Natural killer cell treated with Interleukin-12 subunit alpha and Interleukin-12 subunit beta and Interleukin-15 and Interleukin-18, amount 100 ng/mL, for 72 hours (primary cell): ENCODE results near the gene RSRC2. TPM values are rescaled to one million over a fixed set of nuclear protein-coding genes. Genes with fewer than 3 reads are reported as not detected.
"Not testable (repeated sequence)": the region's sequence is repeated elsewhere in the genome, so short reads cannot be mapped to it uniquely, and the experiment has no call there.

Experiments used
- ATAC-seq, 2 donors: fragments of 150-1000 bp; cut with Tn5 transposase in 1 of 2; sonication (Bioruptor Pico), chemical (Tn5 transposase) in 1 of 2; 2 replicates each; pipeline ENCODE4 v1.10.0; 2021
- DNase-seq: peaks from one replicate; pipeline ENCODE4 v3.0.0; 2022; ENCODE audit warnings: low spot score
- H3K27ac Mint-ChIP-seq, 2 donors: 1 replicate in 1 of 2; 2 replicates in 1 of 2; pipeline ENCODE4 v1.8.0; 2022; ENCODE audit warnings: mixed read lengths in 2 of 2, mild to moderate bottlenecking in 1 of 2, moderate library complexity in 1 of 2
- H3K27me3 Mint-ChIP-seq, 2 donors: 1 replicate in 1 of 2; 2 replicates in 1 of 2; pipeline ENCODE4 v1.8.0; 2022; ENCODE audit warnings: mixed read lengths in 2 of 2
- H3K36me3 Mint-ChIP-seq: one replicate; pipeline ENCODE4 v1.8.0; 2022; ENCODE audit warnings: mixed read lengths
- H3K4me1 Mint-ChIP-seq, 2 donors: 1 replicate in 1 of 2; 2 replicates in 1 of 2; pipeline ENCODE4 v1.8.0; 2022; ENCODE audit warnings: low read depth in 2 of 2, mixed read lengths in 2 of 2, mild to moderate bottlenecking in 1 of 2
- H3K4me3 Mint-ChIP-seq: one replicate; pipeline ENCODE4 v1.8.0; 2022; ENCODE audit warnings: mixed read lengths
- H3K9me3 Mint-ChIP-seq: 2 replicates; pipeline ENCODE4 v1.8.0; 2022; ENCODE audit warnings: mixed read lengths
- total RNA-seq, 2 donors: library from RNA; stranded (reverse); gene quantifications; one replicate each; pipeline ENCODE4 v1.2.3, GENCODE V29; 2022

RSRC2 gene
- total RNA-seq, 2 donors from 2014 or later: 93.7 to 111 TPM

GRCh38 chr12:122528992-122529391 lies 2.3 kb upstream of the RSRC2 start:
- Mint-ChIP-seq H3K27ac (no peak overlapping the region), H3K4me3 (no peak overlapping the region), H3K9me3 (no peaks in the 10 kb centered on the region), H3K36me3 (peaks cover 12% of the 10 kb centered on the region), H3K4me1 (peaks cover 7% of the 10 kb centered on the region in 2 donors), H3K27me3 (no peaks in the 10 kb centered on the region)
- DNase-seq (no peak), ATAC-seq (no peak)

GRCh38 chr12:122528582-122528981 lies 1.8 kb upstream of the RSRC2 start:
- H3K4me3 Mint-ChIP-seq: no peak overlapping the region
- ATAC-seq: no peak

GRCh38 chr12:122527478-122527944 lies 775 bp upstream of the RSRC2 start:
- Mint-ChIP-seq H3K9me3 (no peaks in the 10 kb centered on the region), H3K27me3 (no peaks in the 10 kb centered on the region), H3K27ac (no peak overlapping the region), H3K4me1 (peaks cover 15 to 17% of the 10 kb centered on the region in 2 donors), H3K36me3 (peaks cover 19% of the 10 kb centered on the region), H3K4me3 (no peak overlapping the region)
- no peak for ATAC-seq
- no peak for DNase-seq

More at GRCh38 chr12:122528582-122528981, 1.8 kb upstream of the RSRC2 start:
- Mint-ChIP-seq H3K4me1 (peaks cover 10 to 11% of the 10 kb centered on the region in 2 donors), H3K9me3 (no peaks in the 10 kb centered on the region), H3K27ac (no peak overlapping the region), H3K27me3 (no peaks in the 10 kb centered on the region), H3K36me3 (peaks cover 14% of the 10 kb centered on the region)
- DNase-seq: no peak

- Mint-ChIP-seq H3K27me3 (no peaks in the 10 kb centered on the region), H3K9me3 (no peaks in the 10 kb centered on the region), H3K4me1 (peaks cover 36 to 42% of the 10 kb centered on the region in 2 donors), H3K4me3 (no peak overlapping the region), H3K36me3 (peaks cover 40% of the 10 kb centered on the region), H3K27ac (no peak overlapping the region)
- ATAC-seq (no peak), DNase-seq (no peak)
These were observed 2.7 kb downstream of the RSRC2 start for GRCh38 chr12:122523846-122524718.

- Mint-ChIP-seq H3K4me3 (no peak overlapping the region), H3K4me1 (peaks cover 40 to 48% of the 10 kb centered on the region in 2 donors), H3K9me3 (no peaks in the 10 kb centered on the region), H3K27me3 (no peaks in the 10 kb centered on the region), H3K36me3 (peaks cover 46% of the 10 kb centered on the region), H3K27ac (no peak overlapping the region)
- ATAC-seq (no peak), DNase-seq (no peak)
These were observed 3.5 kb downstream of the RSRC2 start for GRCh38 chr12:122523280-122523679.

GRCh38 chr12:122520676-122521075 lies 6.1 kb downstream of the RSRC2 start:
- no peaks in the 10 kb centered on the region for H3K9me3 Mint-ChIP-seq
- peaks cover 50 to 61% of the 10 kb centered on the region in 2 donors for H3K4me1 Mint-ChIP-seq
- H3K27ac Mint-ChIP-seq: no peak overlapping the region
- H3K27me3 Mint-ChIP-seq: no peaks in the 10 kb centered on the region
- DNase-seq (no peak), ATAC-seq (no peak)
- H3K4me3 Mint-ChIP-seq: no peak overlapping the region
- peaks cover 62% of the 10 kb centered on the region for H3K36me3 Mint-ChIP-seq

- H3K4me3 Mint-ChIP-seq: no peak overlapping the region
- DNase-seq (no peak), ATAC-seq (no peak)
- peaks cover 63% of the 10 kb centered on the region for H3K36me3 Mint-ChIP-seq
- no peaks in the 10 kb centered on the region for H3K9me3 Mint-ChIP-seq
- H3K27ac Mint-ChIP-seq: peak overlapping the region; percentile 16 to 63
- no peaks in the 10 kb centered on the region for H3K27me3 Mint-ChIP-seq
- H3K4me1 Mint-ChIP-seq: peaks cover 47 to 58% of the 10 kb centered on the region in 2 donors
These were observed 7.3 kb downstream of the RSRC2 start for GRCh38 chr12:122519418-122519817.

- ATAC-seq: no peak
- DNase-seq: no peak
- H3K4me1 Mint-ChIP-seq: peaks cover 43 to 53% of the 10 kb centered on the region in 2 donors
- no peaks in the 10 kb centered on the region for H3K27me3 Mint-ChIP-seq
- H3K4me3 Mint-ChIP-seq: peak overlapping the region; percentile 13
- no peaks in the 10 kb centered on the region for H3K9me3 Mint-ChIP-seq
- peak overlapping the region; percentile 57 to 63 for H3K27ac Mint-ChIP-seq
- H3K36me3 Mint-ChIP-seq: peaks cover 58% of the 10 kb centered on the region
These were observed 7.8 kb downstream of the RSRC2 start for GRCh38 chr12:122518908-122519307.

GRCh38 chr12:122517877-122518276 lies 8.9 kb downstream of the RSRC2 start:
- H3K27me3 Mint-ChIP-seq: no peaks in the 10 kb centered on the region
- peak overlapping the region; percentile 45 to 61 for H3K27ac Mint-ChIP-seq
- ATAC-seq (peak in 1 of 2 donors; percentile 43), DNase-seq (no peak)
- H3K4me1 Mint-ChIP-seq: peaks cover 35 to 43% of the 10 kb centered on the region in 2 donors
- peak overlapping the region; percentile 39 for H3K4me3 Mint-ChIP-seq
- peaks cover 52% of the 10 kb centered on the region for H3K36me3 Mint-ChIP-seq
- no peaks in the 10 kb centered on the region for H3K9me3 Mint-ChIP-seq

GRCh38 chr12:122516544-122517361 lies 10.0 kb downstream of the RSRC2 start:
- DNase-seq: no peak
- no peaks in the 10 kb centered on the region for H3K9me3 Mint-ChIP-seq
- no peak for ATAC-seq
- no peak overlapping the region for H3K4me3 Mint-ChIP-seq
- H3K27me3 Mint-ChIP-seq: no peaks in the 10 kb centered on the region
- peaks cover 31 to 37% of the 10 kb centered on the region in 2 donors for H3K4me1 Mint-ChIP-seq
- peak overlapping the region; percentile 45 to 61 for H3K27ac Mint-ChIP-seq
- peaks cover 59% of the 10 kb centered on the region for H3K36me3 Mint-ChIP-seq

- H3K36me3 Mint-ChIP-seq: peaks cover 47% of the 10 kb centered on the region
- peaks cover 24 to 28% of the 10 kb centered on the region in 2 donors for H3K4me1 Mint-ChIP-seq
- ATAC-seq: no peak
- no peaks in the 10 kb centered on the region for H3K27me3 Mint-ChIP-seq
- DNase-seq: no peak
- H3K4me3 Mint-ChIP-seq: no peak overlapping the region
- H3K27ac Mint-ChIP-seq: no peak overlapping the region
- H3K9me3 Mint-ChIP-seq: no peaks in the 10 kb centered on the region
These were observed 11.5 kb downstream of the RSRC2 start for GRCh38 chr12:122515275-122515674.

- Mint-ChIP-seq H3K27me3 (no peaks in the 10 kb centered on the region), H3K36me3 (peaks cover 33% of the 10 kb centered on the region)
- no peak for ATAC-seq
These were observed 13.1 kb downstream of the RSRC2 start for GRCh38 chr12:122513660-122514059.

GRCh38 chr12:122513028-122513427 lies 13.7 kb downstream of the RSRC2 start:
- not testable (repeated sequence) for H3K27ac Mint-ChIP-seq, H3K9me3 Mint-ChIP-seq, ATAC-seq, H3K4me3 Mint-ChIP-seq, DNase-seq, H3K27me3 Mint-ChIP-seq
- Mint-ChIP-seq H3K4me1 (peaks cover 12 to 13% of the 10 kb centered on the region in 2 donors), H3K36me3 (peaks cover 32% of the 10 kb centered on the region)

More at GRCh38 chr12:122513660-122514059, 13.1 kb downstream of the RSRC2 start:
- H3K9me3 Mint-ChIP-seq: no peaks in the 10 kb centered on the region
- no peak overlapping the region for H3K27ac Mint-ChIP-seq
- no peak overlapping the region for H3K4me3 Mint-ChIP-seq
- H3K4me1 Mint-ChIP-seq: peaks cover 14 to 15% of the 10 kb centered on the region in 2 donors
- no peak for DNase-seq
